ENCODE results near the gene IL3RA.

DNA sequence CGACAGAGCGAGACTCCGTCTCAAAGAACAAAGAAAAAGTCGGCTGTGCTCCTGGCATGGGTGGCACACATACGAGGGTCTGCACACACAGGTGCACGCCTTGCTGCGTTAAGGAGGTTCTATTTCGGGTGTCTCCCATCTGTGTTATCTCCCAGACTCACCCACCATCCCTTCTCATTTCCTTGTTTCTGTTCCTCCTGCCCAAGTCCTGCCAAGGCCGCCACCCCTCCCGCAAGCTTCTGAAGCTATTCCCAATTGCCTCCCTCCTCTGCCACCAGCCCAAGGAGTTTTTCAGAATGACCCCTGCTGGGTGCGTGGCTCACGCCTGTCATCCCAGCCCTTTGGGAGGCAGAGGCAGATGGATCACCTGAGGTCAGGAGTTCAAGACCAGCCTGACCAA lies 6.0 kb upstream of the IL3RA start:
- TF ChIP-seq EZH2phosphoT487 (IDR thresholded peaks at IDR 0.05; ENCODE audit: borderline replicate concordance, low read depth, low read length): no peak
- TF ChIP-seq, protein P1, sequence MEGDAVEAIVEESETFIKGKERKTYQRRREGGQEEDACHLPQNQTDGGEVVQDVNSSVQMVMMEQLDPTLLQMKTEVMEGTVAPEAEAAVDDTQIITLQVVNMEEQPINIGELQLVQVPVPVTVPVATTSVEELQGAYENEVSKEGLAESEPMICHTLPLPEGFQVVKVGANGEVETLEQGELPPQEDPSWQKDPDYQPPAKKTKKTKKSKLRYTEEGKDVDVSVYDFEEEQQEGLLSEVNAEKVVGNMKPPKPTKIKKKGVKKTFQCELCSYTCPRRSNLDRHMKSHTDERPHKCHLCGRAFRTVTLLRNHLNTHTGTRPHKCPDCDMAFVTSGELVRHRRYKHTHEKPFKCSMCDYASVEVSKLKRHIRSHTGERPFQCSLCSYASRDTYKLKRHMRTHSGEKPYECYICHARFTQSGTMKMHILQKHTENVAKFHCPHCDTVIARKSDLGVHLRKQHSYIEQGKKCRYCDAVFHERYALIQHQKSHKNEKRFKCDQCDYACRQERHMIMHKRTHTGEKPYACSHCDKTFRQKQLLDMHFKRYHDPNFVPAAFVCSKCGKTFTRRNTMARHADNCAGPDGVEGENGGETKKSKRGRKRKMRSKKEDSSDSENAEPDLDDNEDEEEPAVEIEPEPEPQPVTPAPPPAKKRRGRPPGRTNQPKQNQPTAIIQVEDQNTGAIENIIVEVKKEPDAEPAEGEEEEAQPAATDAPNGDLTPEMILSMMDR (conservative IDR thresholded peaks at IDR 0.05; ENCODE audit: low read length): no peak

All from OCI-LY7 (cell line).